ENCODE results near the gene FAM53B.
"Not testable (repeated sequence)": the region's sequence is repeated elsewhere in the genome, so short reads cannot be mapped to it uniquely, and the experiment has no call there.

The FAM53B gene

DNA sequence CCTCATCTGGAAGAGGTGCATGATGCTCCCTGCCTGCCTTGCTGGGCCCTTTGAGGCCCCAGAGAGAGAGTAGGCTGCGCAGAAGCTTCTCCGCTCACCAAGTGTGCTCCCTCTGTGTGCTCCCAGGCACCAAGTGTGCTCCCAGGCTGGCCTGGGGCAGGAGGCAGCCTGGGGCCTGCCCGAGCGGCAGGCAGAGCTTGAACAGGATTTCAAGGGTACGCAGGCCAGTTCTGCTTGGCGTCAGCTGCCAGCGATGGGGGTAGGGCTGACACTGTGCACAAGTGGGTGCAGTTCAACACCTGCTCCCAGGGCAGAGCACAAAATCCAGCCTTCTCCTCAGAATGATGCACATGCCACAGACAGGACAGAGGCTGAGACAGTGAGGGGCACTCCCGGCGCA is 119.7 kb downstream of the FAM53B start:
- DNase-seq = no peak

- no peak for DNase-seq
Observed at GRCh38 chr10:124624006-124624405, 120.2 kb downstream of the FAM53B start.

- no peak for DNase-seq
Observed at GRCh38 chr10:124622866-124623536, 121.2 kb downstream of the FAM53B start.

- no peak for DNase-seq
Observed at GRCh38 chr10:124622158-124622557, 122.0 kb downstream of the FAM53B start.

DNA sequence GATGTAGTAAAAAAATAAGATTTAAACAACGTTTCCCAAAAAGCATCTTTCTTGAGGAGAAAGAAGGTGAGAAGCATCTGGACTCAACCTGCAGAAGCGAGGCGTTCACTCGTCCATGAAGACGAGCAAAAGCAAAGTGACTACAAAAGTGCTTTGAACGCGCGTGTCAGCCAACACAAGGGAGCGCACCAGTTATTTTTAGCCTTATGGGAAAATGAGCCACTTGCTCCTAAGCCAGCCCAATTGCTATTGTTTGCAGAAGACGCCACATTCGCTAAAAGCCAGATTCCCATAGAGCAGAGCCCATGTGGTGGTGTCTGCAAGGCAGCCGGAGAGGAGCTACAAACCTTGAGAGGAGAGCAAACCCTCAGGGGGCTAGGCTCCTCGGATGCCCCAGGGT is 122.5 kb downstream of the FAM53B start:
- DNase-seq = no peak

GRCh38 chr10:124619802-124620490 is 124.2 kb downstream of the FAM53B start:
- DNase-seq = no peak

DNA sequence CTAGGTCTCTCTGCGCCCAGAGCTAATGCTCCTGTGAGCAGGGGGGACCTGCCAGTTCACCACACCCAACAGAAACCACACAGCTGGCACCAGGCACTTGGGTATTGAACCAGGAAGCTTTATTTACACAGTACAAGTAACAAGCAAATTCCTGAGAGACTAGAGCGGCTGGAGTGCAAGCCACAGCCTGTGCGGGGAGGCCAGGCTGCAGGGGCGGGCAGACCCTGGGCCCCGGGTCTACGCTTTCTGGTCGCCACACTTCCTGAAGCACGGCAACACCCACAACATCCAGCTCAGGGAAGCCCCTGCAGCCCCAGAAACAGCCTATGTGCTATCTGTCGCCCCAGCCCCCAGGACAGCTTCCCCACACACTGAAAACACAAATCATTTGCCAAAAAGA is 125.0 kb downstream of the FAM53B start:
- DNase-seq = no peak

- DNase-seq = no peak
Observed at GRCh38 chr10:124618470-124619073, 125.6 kb downstream of the FAM53B start.

DNA sequence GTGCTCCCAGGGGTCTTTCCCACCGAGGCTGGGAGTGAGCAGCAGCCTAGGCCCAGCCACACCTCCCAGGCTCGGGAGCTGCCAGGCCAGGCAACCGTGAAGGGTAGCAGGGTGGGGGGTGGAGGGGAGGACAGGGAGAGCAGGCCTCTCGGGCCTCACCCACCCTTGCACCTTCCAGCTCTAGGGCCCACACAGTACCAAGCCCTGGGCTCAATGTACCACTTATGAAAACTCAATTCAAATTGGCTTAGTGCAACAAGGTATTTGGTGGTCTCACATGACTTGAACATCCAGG is 127.4 kb downstream of the FAM53B start:
- DNase-seq = no peak

DNA sequence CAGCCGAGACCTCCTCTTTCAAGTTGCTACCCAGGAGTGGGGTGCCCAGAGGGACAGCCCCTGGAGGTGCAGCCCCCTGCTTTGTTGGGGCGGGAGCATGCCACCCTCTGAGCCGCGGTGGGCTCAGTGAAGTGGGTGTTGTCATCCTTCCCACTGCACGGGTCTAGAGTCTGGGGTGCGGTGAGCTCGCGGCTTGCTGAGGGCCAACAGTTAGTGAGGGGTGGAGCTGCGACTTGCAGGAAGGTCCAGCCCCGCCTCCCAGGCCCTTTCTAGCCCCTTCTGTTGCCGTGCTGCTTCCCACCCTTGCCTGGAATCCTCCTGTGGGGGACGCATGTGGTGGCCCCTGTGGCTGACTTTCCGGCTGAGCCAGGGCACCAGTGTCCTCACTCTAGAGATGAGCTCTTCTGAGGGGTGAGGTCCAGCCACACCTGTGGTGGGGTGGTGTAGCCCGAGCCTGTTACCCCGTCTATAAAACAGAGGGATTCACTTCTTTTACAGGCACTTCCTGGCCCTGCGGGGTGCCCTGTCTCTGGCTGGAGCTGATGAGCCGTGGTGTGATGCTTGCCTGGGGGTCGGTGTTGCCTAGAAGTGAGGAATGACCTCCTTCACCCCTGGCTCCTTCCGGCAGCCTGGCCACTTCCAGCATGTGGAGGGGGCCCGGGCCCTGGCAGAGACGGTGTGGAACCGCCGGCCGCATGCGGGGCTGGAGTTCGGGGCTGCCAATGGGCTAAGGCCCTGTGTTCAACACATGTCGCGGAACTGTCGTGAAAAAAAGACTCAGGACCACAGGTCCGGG is 127.9 kb downstream of the FAM53B start:
- no peak for DNase-seq

- no peak for DNase-seq
Observed at GRCh38 chr10:124615259-124615658, 128.9 kb downstream of the FAM53B start.

- no peak for DNase-seq
Observed at GRCh38 chr10:124614003-124614659, 130.0 kb downstream of the FAM53B start.

- DNase-seq = no peak
Observed at GRCh38 chr10:124612611-124613498, 131.3 kb downstream of the FAM53B start.

DNA sequence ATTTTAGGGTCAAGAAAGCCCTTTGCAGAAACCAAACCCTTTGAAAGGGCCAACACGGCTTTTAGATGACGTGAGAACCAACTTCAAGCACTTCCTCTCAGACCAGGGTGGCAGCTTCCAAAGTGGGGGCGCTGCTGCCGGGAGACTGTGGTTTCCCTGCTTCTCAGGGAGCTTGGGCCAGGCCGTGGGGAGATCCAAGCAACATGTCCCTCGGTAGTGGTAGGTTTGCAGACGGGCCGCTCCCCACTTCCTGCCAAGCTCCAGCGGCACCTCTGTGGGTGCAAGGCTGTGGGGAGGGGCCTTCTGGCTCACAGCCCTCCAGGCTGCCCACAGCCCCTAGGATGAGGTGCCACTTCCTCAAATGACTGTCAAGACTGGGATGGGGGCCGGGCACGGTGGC is 132.4 kb downstream of the FAM53B start:
- no peak for DNase-seq

GRCh38 chr10:124610851-124611250 is 133.3 kb downstream of the FAM53B start:
- DNase-seq = not testable (repeated sequence)

- DNase-seq = not testable (repeated sequence)
Observed at GRCh38 chr10:124610186-124610585, 134.0 kb downstream of the FAM53B start.

DNA sequence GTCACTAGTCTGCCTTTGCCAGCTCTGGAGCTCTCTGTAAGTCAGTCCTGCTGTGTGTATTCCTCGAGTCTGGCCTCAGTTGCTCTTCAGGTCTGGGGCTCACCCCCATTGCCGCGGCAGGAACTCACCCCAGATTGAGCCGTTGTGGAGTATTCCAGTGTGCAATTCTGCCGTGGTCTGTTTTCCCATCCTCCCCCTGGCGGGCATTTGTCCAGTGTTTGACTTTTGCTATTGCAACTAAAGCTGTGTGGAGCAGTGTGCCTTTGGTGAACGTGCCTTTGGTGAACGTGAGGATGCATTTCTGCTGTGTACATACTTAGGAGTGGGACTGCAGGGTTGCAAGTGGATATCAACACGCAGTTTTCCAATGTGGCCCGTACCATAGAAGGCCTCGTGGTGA is 134.5 kb downstream of the FAM53B start:
- DNase-seq = no peak

GRCh38 chr10:124608093-124608721 is 136.0 kb downstream of the FAM53B start:
- DNase-seq = no peak

- no peak for DNase-seq
Observed at GRCh38 chr10:124607693-124608092, 136.5 kb downstream of the FAM53B start.

GRCh38 chr10:124606822-124607221 is 137.4 kb downstream of the FAM53B start:
- DNase-seq = no peak
